ENCODE data around the gene ZNF205. TPM values are rescaled to one million over a fixed set of nuclear protein-coding genes. Genes with fewer than 3 reads are reported as not detected.

The ZNF205 gene
- total RNA-seq, 1 donor from 2014 or later: 5.4 TPM

DNA sequence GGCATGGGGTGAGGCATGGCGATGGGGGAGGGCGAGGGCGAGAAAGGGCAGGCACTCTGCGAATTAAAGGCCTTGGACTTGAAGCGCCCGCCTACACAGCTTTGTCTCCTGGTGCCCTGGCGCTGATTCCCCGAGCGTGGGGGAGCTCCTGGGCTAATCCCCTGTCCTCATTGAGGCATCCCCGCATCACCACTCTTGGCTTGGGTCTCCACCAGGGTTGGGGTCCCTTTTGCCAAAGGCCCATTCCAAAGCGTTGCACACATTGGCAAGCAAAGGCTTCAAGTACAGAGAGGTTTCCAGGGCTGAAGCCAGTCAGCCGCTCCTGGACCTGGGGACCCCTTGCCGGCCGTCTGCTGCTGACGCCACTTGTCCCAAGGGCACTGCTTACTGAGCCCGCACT is 8.0 kb downstream of the ZNF205 start:
- Histone ChIP-seq H3K4me2 (no peak overlapping the region), H3K27me3 (peaks cover 3% of the 10 kb centered on the region), H4K20me1 (ENCODE audit: low read depth) (peaks cover 9% of the 10 kb centered on the region), H3K9me3 (ENCODE audit: low read depth) (no peaks in the 10 kb centered on the region), H3K4me3 (no peak overlapping the region), H3F3A (ENCODE audit: low read depth) (peaks cover 27% of the 10 kb centered on the region), H3K36me3 (no peaks in the 10 kb centered on the region), H3K9ac (no peak overlapping the region), H3K27ac (no peak overlapping the region), H3K4me1 (peaks cover 5% of the 10 kb centered on the region), H3K79me2 (ENCODE audit: low read depth) (no peaks in the 10 kb centered on the region), H2AFZ (replicated peaks) (no peak overlapping the region)
- DNase-seq (ENCODE audit: low spot score): no peak
- H3K9me3 Mint-ChIP-seq: no peaks in the 10 kb centered on the region
- TF ChIP-seq EZH2phosphoT487 (IDR thresholded peaks at IDR 0.05): no peak
- TF ChIP-seq, protein P1, sequence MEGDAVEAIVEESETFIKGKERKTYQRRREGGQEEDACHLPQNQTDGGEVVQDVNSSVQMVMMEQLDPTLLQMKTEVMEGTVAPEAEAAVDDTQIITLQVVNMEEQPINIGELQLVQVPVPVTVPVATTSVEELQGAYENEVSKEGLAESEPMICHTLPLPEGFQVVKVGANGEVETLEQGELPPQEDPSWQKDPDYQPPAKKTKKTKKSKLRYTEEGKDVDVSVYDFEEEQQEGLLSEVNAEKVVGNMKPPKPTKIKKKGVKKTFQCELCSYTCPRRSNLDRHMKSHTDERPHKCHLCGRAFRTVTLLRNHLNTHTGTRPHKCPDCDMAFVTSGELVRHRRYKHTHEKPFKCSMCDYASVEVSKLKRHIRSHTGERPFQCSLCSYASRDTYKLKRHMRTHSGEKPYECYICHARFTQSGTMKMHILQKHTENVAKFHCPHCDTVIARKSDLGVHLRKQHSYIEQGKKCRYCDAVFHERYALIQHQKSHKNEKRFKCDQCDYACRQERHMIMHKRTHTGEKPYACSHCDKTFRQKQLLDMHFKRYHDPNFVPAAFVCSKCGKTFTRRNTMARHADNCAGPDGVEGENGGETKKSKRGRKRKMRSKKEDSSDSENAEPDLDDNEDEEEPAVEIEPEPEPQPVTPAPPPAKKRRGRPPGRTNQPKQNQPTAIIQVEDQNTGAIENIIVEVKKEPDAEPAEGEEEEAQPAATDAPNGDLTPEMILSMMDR (IDR thresholded peaks at IDR 0.05): no peak
- TF ChIP-seq EZH2 (IDR thresholded peaks at IDR 0.05): no peak
- H3K4me3 Mint-ChIP-seq: no peak overlapping the region
- peaks cover 8% of the 10 kb centered on the region for H3K27me3 Mint-ChIP-seq (ENCODE audit: insufficient read depth, low read depth)
- H3K4me1 Mint-ChIP-seq: peaks cover 17% of the 10 kb centered on the region
- H3K36me3 Mint-ChIP-seq: peaks cover 5% of the 10 kb centered on the region
- no peak overlapping the region for H3K27ac Mint-ChIP-seq

GRCh38 chr16:3121851-3122467 is 9.6 kb downstream of the ZNF205 start:
- Histone ChIP-seq H2AFZ (replicated peaks) (no peak overlapping the region), H3F3A (ENCODE audit: low read depth) (peaks cover 37% of the 10 kb centered on the region), H4K20me1 (ENCODE audit: low read depth) (peaks cover 9% of the 10 kb centered on the region), H3K4me2 (no peak overlapping the region), H3K79me2 (ENCODE audit: low read depth) (no peaks in the 10 kb centered on the region), H3K4me1 (peaks cover 5% of the 10 kb centered on the region), H3K36me3 (no peaks in the 10 kb centered on the region), H3K27ac (no peak overlapping the region), H3K9me3 (ENCODE audit: low read depth) (no peaks in the 10 kb centered on the region), H3K27me3 (peaks cover 3% of the 10 kb centered on the region), H3K4me3 (no peak overlapping the region), H3K9ac (no peak overlapping the region)
- peaks cover 4% of the 10 kb centered on the region for H3K36me3 Mint-ChIP-seq
- DNase-seq (ENCODE audit: low spot score): no peak
- no peak overlapping the region for H3K4me3 Mint-ChIP-seq
- H3K27ac Mint-ChIP-seq: no peak overlapping the region
- H3K27me3 Mint-ChIP-seq (ENCODE audit: insufficient read depth, low read depth): peaks cover 8% of the 10 kb centered on the region
- no peaks in the 10 kb centered on the region for H3K9me3 Mint-ChIP-seq
- peaks cover 18% of the 10 kb centered on the region for H3K4me1 Mint-ChIP-seq
- TF ChIP-seq EZH2phosphoT487 (IDR thresholded peaks at IDR 0.05): no peak
- TF ChIP-seq EZH2 (IDR thresholded peaks at IDR 0.05): no peak
- TF ChIP-seq, protein P1 (IDR thresholded peaks at IDR 0.05): no peak

DNA sequence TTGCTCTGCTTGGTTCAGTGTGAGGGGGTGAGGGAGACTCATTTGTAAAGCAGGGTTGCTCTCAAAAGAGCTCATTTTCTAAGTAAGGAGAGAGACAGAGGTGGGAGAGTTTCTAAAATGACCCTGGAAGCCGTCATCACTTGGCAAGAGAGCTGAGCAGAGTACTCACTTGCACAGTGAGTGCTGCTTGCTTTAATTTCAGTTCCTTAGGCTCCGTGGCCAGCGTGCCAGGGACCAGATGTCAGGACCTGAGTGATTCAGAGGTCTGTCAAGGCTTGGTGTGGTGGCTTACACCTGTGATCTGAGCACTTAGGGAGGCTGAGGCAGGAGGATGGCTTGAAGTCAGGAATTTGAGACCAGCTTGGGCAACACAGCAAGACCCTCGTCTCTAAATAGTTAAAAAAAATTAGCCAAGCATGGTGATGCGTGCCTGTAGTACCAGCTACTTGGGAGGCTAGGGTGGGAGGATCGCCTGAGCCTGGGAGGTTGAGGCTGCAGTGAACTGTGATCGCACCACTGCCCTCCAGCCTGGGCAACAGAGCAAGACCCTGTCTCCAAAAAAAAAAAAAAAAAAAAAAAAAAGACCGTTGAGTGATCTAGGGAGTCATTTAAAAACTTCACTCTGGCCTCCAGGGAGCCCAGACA is 10.7 kb downstream of the ZNF205 start:
- no peak overlapping the region for H3K27ac ChIP-seq
- H3K27me3 ChIP-seq: peaks cover 3% of the 10 kb centered on the region
- peaks cover 48% of the 10 kb centered on the region for H3F3A ChIP-seq (ENCODE audit: low read depth)
- Mint-ChIP-seq H3K4me1 (peaks cover 28% of the 10 kb centered on the region), H3K36me3 (peaks cover 8% of the 10 kb centered on the region), H3K9me3 (no peaks in the 10 kb centered on the region), H3K4me3 (peak overlapping the region; percentile 90), H3K27me3 (ENCODE audit: insufficient read depth, low read depth) (peaks cover 8% of the 10 kb centered on the region), H3K27ac (no peak overlapping the region)
- no peak overlapping the region for H2AFZ ChIP-seq (replicated peaks)
- H3K9me3 ChIP-seq (ENCODE audit: low read depth): no peaks in the 10 kb centered on the region
- peak overlapping the region; percentile 82 for H3K4me2 ChIP-seq
- H3K4me1 ChIP-seq: peaks cover 5% of the 10 kb centered on the region
- H3K9ac ChIP-seq: no peak overlapping the region
- H3K79me2 ChIP-seq (ENCODE audit: low read depth): no peaks in the 10 kb centered on the region
- H3K36me3 ChIP-seq: no peaks in the 10 kb centered on the region
- H3K4me3 ChIP-seq: peak overlapping the region; percentile 64
- no peak for DNase-seq (ENCODE audit: low spot score)
- H4K20me1 ChIP-seq (ENCODE audit: low read depth): peaks cover 13% of the 10 kb centered on the region
- TF ChIP-seq EZH2 (IDR thresholded peaks at IDR 0.05) (no peak), EZH2phosphoT487 (IDR thresholded peaks at IDR 0.05) (no peak)
- TF ChIP-seq, protein P1 (IDR thresholded peaks at IDR 0.05): no peak
